Measurements from ENCODE around the gene ADCY4.
"Not testable (repeated sequence)": the region's sequence is repeated elsewhere in the genome, so short reads cannot be mapped to it uniquely, and the experiment has no call there.

The ADCY4 gene

GRCh38 chr14:24334431-24335291, at the start of gene ADCY4:
Gene ADCY4, minus strand, starts transcription at chr14:24335071. Its CDS starts 419 bp downstream, at chr14:24334652.
- no peak for DNase-seq

GRCh38 chr14:24384169-24384568, 49.3 kb upstream of the ADCY4 start:
- no peak for DNase-seq

- no peak for DNase-seq
Observed at GRCh38 chr14:24382064-24382371, 47.1 kb upstream of the ADCY4 start.

GRCh38 chr14:24381363-24382063, 46.6 kb upstream of the ADCY4 start:
- no peak for DNase-seq

GRCh38 chr14:24379907-24380730, 45.2 kb upstream of the ADCY4 start:
- no peak for DNase-seq

- no peak for DNase-seq
Observed at GRCh38 chr14:24378981-24379906, 44.4 kb upstream of the ADCY4 start.

- no peak for DNase-seq
Observed at GRCh38 chr14:24378327-24378726, 43.5 kb upstream of the ADCY4 start.

- no peak for DNase-seq
Observed at GRCh38 chr14:24377657-24378056, 42.8 kb upstream of the ADCY4 start.

GRCh38 chr14:24377126-24377525, 42.3 kb upstream of the ADCY4 start:
- no peak for DNase-seq

GRCh38 chr14:24376448-24377070, 41.7 kb upstream of the ADCY4 start:
- DNase-seq: no peak

GRCh38 chr14:24372701-24373416, 38.0 kb upstream of the ADCY4 start:
- no peak for DNase-seq

- not testable (repeated sequence) for DNase-seq
Observed at GRCh38 chr14:24371605-24372004, 36.7 kb upstream of the ADCY4 start.

- no peak for DNase-seq
Observed at GRCh38 chr14:24370748-24371147, 35.9 kb upstream of the ADCY4 start.

- DNase-seq: no peak
Observed at GRCh38 chr14:24369907-24370687, 35.2 kb upstream of the ADCY4 start.

GRCh38 chr14:24369463-24369862, 34.6 kb upstream of the ADCY4 start:
- no peak for DNase-seq

GRCh38 chr14:24368562-24369252, 33.8 kb upstream of the ADCY4 start:
- DNase-seq: peak; percentile 7 to 9

GRCh38 chr14:24368212-24368561, 33.3 kb upstream of the ADCY4 start:
- DNase-seq: no peak

- DNase-seq: peak in 1 of 2 experiments; percentile 33
Observed at GRCh38 chr14:24367514-24368211, 32.8 kb upstream of the ADCY4 start, which contains the start of gene NFATC4. Gene NFATC4, plus strand, starts transcription at chr14:24368184. Its CDS starts 157 bp downstream, at chr14:24368341.
